Stomach smooth muscle (tissue), 2 donors: ENCODE measurements around the gene MTHFD1L.

Experiments used
- H3K27ac ChIP-seq: one replicate; pipeline ENCODE4 v1.7.0; 2013; ENCODE audit warnings: mild to moderate bottlenecking, low read length, inconsistent platforms
- H3K27me3 ChIP-seq, 2 donors: one replicate each; pipeline ENCODE4 v1.7.0; 2013; ENCODE audit warnings: low read length in 2 of 2; ENCODE audit not compliant: insufficient read depth in 2 of 2, control insufficient read depth in 1 of 2
- H3K36me3 ChIP-seq, 2 donors: one replicate each; pipeline ENCODE4 v1.7.0; 2013; ENCODE audit warnings: low read length in 2 of 2; ENCODE audit not compliant: control insufficient read depth in 2 of 2, insufficient read depth in 2 of 2
- H3K4me1 ChIP-seq: one replicate; pipeline ENCODE4 v1.7.0; 2013; ENCODE audit warnings: low read length; ENCODE audit not compliant: control insufficient read depth, insufficient read depth
- H3K4me3 ChIP-seq, 2 donors: one replicate each; pipeline ENCODE4 v1.7.0; 2013; ENCODE audit warnings: low read length in 2 of 2
- H3K9ac ChIP-seq, 2 donors: one replicate each; pipeline ENCODE4 v1.7.0; 2013; ENCODE audit warnings: low read length in 2 of 2, mild to moderate bottlenecking in 1 of 2
- H3K9me3 ChIP-seq, 2 donors: one replicate each; pipeline ENCODE4 v1.7.0; 2013; ENCODE audit warnings: low read length in 2 of 2; ENCODE audit not compliant: control insufficient read depth in 2 of 2
- donor health status: healthy.
- donor health status: Pancreatic carcinoma.

The MTHFD1L gene

GRCh38 chr6:151059612-151060095 lies 194.2 kb downstream of the MTHFD1L start:
- Histone ChIP-seq H3K27ac (no peak overlapping the region), H3K9ac (no peak overlapping the region), H3K4me3 (no peak overlapping the region)

DNA sequence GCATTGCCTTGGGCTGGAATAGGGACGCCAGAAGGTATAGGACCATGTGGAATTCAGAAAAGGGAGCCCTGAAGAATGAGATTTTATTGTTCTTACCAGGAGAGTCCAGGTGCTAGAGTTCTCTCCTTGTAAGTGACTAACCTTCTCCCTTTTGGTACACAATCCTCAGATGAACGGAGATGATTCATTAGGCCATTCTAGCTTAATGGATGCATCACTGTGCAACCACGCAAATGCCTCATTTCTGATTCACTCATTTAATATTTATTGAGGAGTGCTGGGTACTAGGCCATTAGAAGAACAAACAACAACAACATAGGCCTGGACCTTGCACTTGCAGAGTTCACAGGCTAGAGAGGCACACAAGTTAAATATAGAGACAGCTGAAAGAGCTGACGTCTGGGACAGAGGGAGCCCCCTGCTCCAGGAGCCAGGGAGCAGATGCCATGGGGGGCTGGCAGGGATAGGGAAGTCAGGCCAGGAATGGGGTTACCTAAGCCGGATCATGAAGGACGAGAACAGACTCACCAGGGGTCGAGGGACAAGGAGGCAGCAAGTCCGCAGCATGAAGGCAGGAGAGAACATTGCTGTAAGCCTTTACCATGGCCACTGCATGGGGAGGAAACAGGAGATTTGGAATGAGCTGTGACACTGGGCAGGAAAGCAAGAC lies 194.7 kb downstream of the MTHFD1L start:
- no peaks in the 10 kb centered on the region for H3K9me3 ChIP-seq
- H3K4me1 ChIP-seq, result peaks cover 7% of the 10 kb centered on the region
- no peaks in the 10 kb centered on the region for H3K27me3 ChIP-seq
- H3K4me3 ChIP-seq, result no peak overlapping the region
- no peak overlapping the region for H3K9ac ChIP-seq
- H3K27ac ChIP-seq, result no peak overlapping the region
- H3K36me3 ChIP-seq, result no peaks in the 10 kb centered on the region

More at GRCh38 chr6:151059612-151060095, 194.2 kb downstream of the MTHFD1L start:
- H3K27me3 ChIP-seq, result no peaks in the 10 kb centered on the region
- no peaks in the 10 kb centered on the region for H3K36me3 ChIP-seq
- no peaks in the 10 kb centered on the region for H3K9me3 ChIP-seq
- peaks cover 6% of the 10 kb centered on the region for H3K4me1 ChIP-seq

GRCh38 chr6:151060766-151061531 lies 195.4 kb downstream of the MTHFD1L start:
- Histone ChIP-seq H3K4me1 (peaks cover 12% of the 10 kb centered on the region), H3K4me3 (no peak overlapping the region), H3K9ac (no peak overlapping the region), H3K9me3 (no peaks in the 10 kb centered on the region), H3K36me3 (no peaks in the 10 kb centered on the region), H3K27ac (no peak overlapping the region), H3K27me3 (no peaks in the 10 kb centered on the region)

DNA sequence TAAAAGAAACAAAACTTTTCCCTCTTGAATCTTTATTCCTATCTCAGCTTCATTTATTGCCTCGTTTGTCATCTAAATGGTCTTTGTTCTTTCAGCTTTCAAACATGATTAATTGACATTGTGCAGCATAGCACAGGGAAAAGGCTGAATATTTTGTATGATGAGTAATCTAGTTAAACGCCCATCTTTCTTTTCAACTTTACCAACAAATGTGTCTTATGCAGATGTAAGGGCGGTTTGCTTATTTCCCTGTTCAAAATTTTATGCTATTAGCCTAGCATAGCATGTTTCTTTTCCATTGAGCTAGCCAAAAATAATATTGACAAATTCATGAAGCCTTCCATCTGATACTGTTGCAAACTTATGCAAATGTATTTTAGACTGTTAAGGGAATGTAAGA lies 197.8 kb downstream of the MTHFD1L start:
- Histone ChIP-seq H3K27me3 (no peaks in the 10 kb centered on the region), H3K36me3 (no peaks in the 10 kb centered on the region), H3K4me3 (no peak overlapping the region), H3K4me1 (peaks cover 17% of the 10 kb centered on the region), H3K27ac (no peak overlapping the region), H3K9me3 (no peaks in the 10 kb centered on the region), H3K9ac (no peak overlapping the region)

GRCh38 chr6:151063842-151064647 lies 198.5 kb downstream of the MTHFD1L start:
- Histone ChIP-seq H3K36me3 (no peaks in the 10 kb centered on the region), H3K4me3 (no peak overlapping the region), H3K4me1 (peaks cover 20% of the 10 kb centered on the region), H3K27ac (no peak overlapping the region), H3K9ac (no peak overlapping the region), H3K9me3 (no peaks in the 10 kb centered on the region), H3K27me3 (no peaks in the 10 kb centered on the region)

DNA sequence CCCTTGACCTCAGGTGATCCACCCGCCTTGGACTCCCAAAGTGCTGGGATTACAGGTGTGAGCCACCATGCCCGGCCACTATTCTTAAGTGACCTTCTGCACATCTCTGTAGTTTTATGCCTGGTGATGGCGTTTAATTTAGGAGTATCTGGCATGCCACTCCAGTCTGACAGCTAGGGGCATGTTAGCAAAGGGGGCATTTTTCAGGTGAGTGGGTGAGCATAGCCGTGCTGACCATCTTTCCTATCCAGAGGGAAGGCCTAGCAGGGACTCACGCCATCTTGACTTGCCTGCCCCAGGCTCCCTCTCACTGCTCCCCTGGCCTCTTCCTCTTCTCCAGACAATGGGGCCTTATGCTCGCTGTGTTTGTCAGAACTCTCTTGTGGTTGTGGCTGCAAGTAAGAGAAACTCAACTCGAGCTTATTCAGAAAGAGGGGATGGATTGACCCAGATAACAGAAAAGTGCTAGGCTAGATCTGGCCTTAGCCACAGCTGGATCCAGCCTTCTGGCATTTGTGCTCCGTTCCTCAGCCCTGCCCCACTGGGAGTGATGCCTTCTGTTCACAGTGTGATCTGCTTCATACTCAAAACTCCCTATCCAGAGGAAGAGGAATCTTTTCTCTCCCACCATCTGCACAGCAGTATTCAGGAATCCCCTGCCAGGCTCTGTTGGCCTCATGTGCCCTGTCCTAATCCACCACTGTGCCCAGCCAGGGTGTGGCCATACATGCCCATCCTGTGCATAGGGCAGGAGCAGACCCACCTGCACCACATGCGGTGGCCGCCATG lies 199.7 kb downstream of the MTHFD1L start:
- no peak overlapping the region for H3K4me3 ChIP-seq
- H3K9me3 ChIP-seq, result no peaks in the 10 kb centered on the region
- no peaks in the 10 kb centered on the region for H3K27me3 ChIP-seq
- no peak overlapping the region for H3K9ac ChIP-seq
- H3K4me1 ChIP-seq, result peaks cover 22% of the 10 kb centered on the region
- no peak overlapping the region for H3K27ac ChIP-seq
- no peaks in the 10 kb centered on the region for H3K36me3 ChIP-seq

- Histone ChIP-seq H3K9me3 (no peaks in the 10 kb centered on the region), H3K27me3 (no peaks in the 10 kb centered on the region), H3K4me3 (peak overlapping the region in 1 of 2 donors; percentile 35), H3K4me1 (peaks cover 27% of the 10 kb centered on the region), H3K36me3 (no peaks in the 10 kb centered on the region), H3K9ac (peak overlapping the region in 1 of 2 donors; percentile 47), H3K27ac (peak overlapping the region; percentile 60)
Measured at GRCh38 chr6:151067684-151068596, 202.4 kb downstream of the MTHFD1L start.

GRCh38 chr6:151068761-151069312 lies 203.3 kb downstream of the MTHFD1L start:
- no peaks in the 10 kb centered on the region for H3K9me3 ChIP-seq
- H3K4me1 ChIP-seq, result peaks cover 27% of the 10 kb centered on the region
- peak overlapping the region; percentile 38 for H3K27ac ChIP-seq
- H3K9ac ChIP-seq, result no peak overlapping the region
- H3K27me3 ChIP-seq, result no peaks in the 10 kb centered on the region
- H3K4me3 ChIP-seq, result no peak overlapping the region
- H3K36me3 ChIP-seq, result no peaks in the 10 kb centered on the region

- H3K9me3 ChIP-seq, result no peaks in the 10 kb centered on the region
- no peak overlapping the region for H3K4me3 ChIP-seq
- H3K27ac ChIP-seq, result no peak overlapping the region
- H3K4me1 ChIP-seq, result peaks cover 27% of the 10 kb centered on the region
- H3K9ac ChIP-seq, result no peak overlapping the region
- no peaks in the 10 kb centered on the region for H3K36me3 ChIP-seq
- H3K27me3 ChIP-seq, result no peaks in the 10 kb centered on the region
Measured at GRCh38 chr6:151069641-151070040, 204.1 kb downstream of the MTHFD1L start.
